ENCODE results near the gene IQCF5. TPM values are rescaled to one million over a fixed set of nuclear protein-coding genes. Genes with fewer than 3 reads are reported as not detected.

Gene IQCF5
- total and polyA plus RNA-seq, 9 of the 15 experiments (the other 6 are each of a cell fraction or from before 2014, with no cell fraction given), result not detected

DNA sequence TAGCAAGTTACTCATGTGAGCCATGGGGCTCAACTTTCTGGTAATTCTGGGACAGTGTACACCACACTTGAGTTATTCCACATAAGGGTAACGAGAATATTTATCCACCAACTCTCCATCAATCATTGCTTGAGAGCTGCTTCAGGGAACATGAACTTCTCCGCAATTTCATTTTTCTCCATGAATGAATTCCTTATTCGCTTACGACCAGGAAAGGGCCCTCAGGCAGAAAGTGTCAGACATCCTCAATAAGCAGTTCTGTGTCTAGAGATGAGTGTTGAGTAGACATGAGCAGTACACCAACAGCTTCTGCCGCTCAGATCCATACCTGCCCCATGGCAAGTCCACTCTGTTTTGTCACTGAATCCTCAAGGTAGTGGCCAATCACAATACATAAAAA is 38.8 kb downstream of the IQCF5 start:
- no peak overlapping the region for H3K4me2 ChIP-seq (ENCODE audit: insufficient read depth, low read length)
- H4K20me1 ChIP-seq (replicated peaks; ENCODE audit: control insufficient read depth, insufficient read depth, low read length), result no peaks in the 10 kb centered on the region
- POLR2A ChIA-PET, result no interaction called here
- 0% methylated on average over 5 of the region's 5 CpGs for WGBS (ENCODE audit: insufficient coverage, low coverage, missing lambda C conversion rate)
- no peak for FAIRE-seq
- H3K36me3 ChIP-seq (ENCODE audit: control insufficient read depth, insufficient read depth, low read length), result no peaks in the 10 kb centered on the region
- H3K27ac ChIP-seq (ENCODE audit: extremely low read depth, low read depth, low read length), result no peak overlapping the region
- no peak overlapping the region for H3K4me3 ChIP-seq
- no peaks in the 10 kb centered on the region for H3K9me1 ChIP-seq (ENCODE audit: control insufficient read depth, insufficient read depth, low read length)
- H3K9me3 ChIP-seq (replicated peaks; ENCODE audit: control insufficient read depth, insufficient read depth, low read depth, low read length), result no peaks in the 10 kb centered on the region
- in situ Hi-C loops (cut with MboI), result no loop called here
- CTCF ChIA-PET (ENCODE audit: low intra/inter-chr PET ratio), result no interaction called here
- intact Hi-C loops (cut with micrococcal nuclease), result no loop called here
- no peak for ATAC-seq
- no peak overlapping the region for H2AFZ ChIP-seq (ENCODE audit: low read depth, low read length)
- H3K4me1 ChIP-seq (replicated peaks in 1 of 2; ENCODE audit: control insufficient read depth in 2 of 2, insufficient read depth in 2 of 2, low read length in 2 of 2), result no peaks in the 10 kb centered on the region
- no peak overlapping the region for H3K9ac ChIP-seq (ENCODE audit: insufficient read depth in 1 of 2, low read depth in 2 of 2, low read length in 2 of 2)
- DNase-seq (ENCODE audit: extremely low read depth in 1 of 4, low spot score in 3 of 4), result no peak
- no peak for TF ChIP-seq ZSCAN32 (CRISPR knock-in tag; IDR thresholded peaks at IDR 0.05)
- TF ChIP-seq SNIP1 (IDR thresholded peaks at IDR 0.05; ENCODE audit: low read depth), result no peak
- TF ChIP-seq, protein P1, sequence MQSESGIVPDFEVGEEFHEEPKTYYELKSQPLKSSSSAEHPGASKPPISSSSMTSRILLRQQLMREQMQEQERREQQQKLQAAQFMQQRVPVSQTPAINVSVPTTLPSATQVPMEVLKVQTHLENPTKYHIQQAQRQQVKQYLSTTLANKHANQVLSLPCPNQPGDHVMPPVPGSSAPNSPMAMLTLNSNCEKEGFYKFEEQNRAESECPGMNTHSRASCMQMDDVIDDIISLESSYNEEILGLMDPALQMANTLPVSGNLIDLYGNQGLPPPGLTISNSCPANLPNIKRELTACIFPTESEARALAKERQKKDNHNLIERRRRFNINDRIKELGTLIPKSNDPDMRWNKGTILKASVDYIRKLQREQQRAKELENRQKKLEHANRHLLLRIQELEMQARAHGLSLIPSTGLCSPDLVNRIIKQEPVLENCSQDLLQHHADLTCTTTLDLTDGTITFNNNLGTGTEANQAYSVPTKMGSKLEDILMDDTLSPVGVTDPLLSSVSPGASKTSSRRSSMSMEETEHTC (IDR thresholded peaks at IDR 0.05), result no peak
- TF ChIP-seq HNRNPLL (IDR thresholded peaks at IDR 0.05; ENCODE audit: low read depth, low read length, poor library complexity, severe bottlenecking), result no peak
- no peak for TF ChIP-seq TEAD2 (tag; IDR thresholded peaks at IDR 0.05)
- TF ChIP-seq, protein P2, sequence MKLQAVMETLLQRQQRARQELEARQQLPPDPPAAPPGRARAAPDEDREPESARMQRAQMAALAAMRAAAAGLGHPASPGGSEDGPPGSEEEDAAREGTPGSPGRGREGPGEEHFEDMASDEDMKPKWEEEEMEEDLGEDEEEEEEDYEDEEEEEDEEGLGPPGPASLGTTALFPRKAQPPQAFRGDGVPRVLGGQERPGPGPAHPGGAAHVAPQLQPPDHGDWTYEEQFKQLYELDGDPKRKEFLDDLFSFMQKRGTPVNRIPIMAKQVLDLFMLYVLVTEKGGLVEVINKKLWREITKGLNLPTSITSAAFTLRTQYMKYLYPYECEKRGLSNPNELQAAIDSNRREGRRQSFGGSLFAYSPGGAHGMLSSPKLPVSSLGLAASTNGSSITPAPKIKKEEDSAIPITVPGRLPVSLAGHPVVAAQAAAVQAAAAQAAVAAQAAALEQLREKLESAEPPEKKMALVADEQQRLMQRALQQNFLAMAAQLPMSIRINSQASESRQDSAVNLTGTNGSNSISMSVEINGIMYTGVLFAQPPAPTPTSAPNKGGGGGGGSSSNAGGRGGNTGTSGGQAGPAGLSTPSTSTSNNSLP (IDR thresholded peaks at IDR 0.05; ENCODE audit: borderline replicate concordance, low read depth, low read length), result no peak
- TF ChIP-seq NFATC3 (IDR thresholded peaks at IDR 0.05), result no peak
- no peak for TF ChIP-seq ZNF143 (CRISPR knock-in tag; IDR thresholded peaks at IDR 0.05)
- no peak for TF ChIP-seq MYBL2 (IDR thresholded peaks at IDR 0.05; ENCODE audit: low read depth)
- TF ChIP-seq MYBL2 (CRISPR knock-in tag; IDR thresholded peaks at IDR 0.05; ENCODE audit: borderline replicate concordance), result no peak
- TF ChIP-seq ZNF668 (CRISPR knock-in tag; IDR thresholded peaks at IDR 0.05), result no peak
- TF ChIP-seq, protein P3, sequence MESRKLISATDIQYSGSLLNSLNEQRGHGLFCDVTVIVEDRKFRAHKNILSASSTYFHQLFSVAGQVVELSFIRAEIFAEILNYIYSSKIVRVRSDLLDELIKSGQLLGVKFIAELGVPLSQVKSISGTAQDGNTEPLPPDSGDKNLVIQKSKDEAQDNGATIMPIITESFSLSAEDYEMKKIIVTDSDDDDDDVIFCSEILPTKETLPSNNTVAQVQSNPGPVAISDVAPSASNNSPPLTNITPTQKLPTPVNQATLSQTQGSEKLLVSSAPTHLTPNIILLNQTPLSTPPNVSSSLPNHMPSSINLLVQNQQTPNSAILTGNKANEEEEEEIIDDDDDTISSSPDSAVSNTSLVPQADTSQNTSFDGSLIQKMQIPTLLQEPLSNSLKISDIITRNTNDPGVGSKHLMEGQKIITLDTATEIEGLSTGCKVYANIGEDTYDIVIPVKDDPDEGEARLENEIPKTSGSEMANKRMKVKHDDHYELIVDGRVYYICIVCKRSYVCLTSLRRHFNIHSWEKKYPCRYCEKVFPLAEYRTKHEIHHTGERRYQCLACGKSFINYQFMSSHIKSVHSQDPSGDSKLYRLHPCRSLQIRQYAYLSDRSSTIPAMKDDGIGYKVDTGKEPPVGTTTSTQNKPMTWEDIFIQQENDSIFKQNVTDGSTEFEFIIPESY (CRISPR knock-in tag; IDR thresholded peaks at IDR 0.05), result no peak
- TF ChIP-seq PHTF2 (CRISPR knock-in tag; IDR thresholded peaks at IDR 0.05), result no peak
- TF ChIP-seq TAF9B (IDR thresholded peaks at IDR 0.05; ENCODE audit: partially characterized antibody), result no peak
- TF ChIP-seq CBX2 (IDR thresholded peaks at IDR 0.05; ENCODE audit: insufficient read depth, low read length, poor library complexity, severe bottlenecking), result no peak
- no peak for TF ChIP-seq ZNF184 (CRISPR knock-in tag; IDR thresholded peaks at IDR 0.05)
- no peaks in the 10 kb centered on the region for H3K79me2 ChIP-seq (ENCODE audit: control insufficient read depth, insufficient read depth, low read length)
- no peaks in the 10 kb centered on the region for H3K27me3 ChIP-seq (ENCODE audit: control insufficient read depth in 2 of 2, insufficient read depth in 2 of 2, low read length in 2 of 2)
- no TSS peak for BruUV-seq (replicated peaks)

Measured in K562 (cell line).